Liver (tissue), 3 donors: ENCODE data around the gene ZMYM2.
"Not testable (repeated sequence)": the region's sequence is repeated elsewhere in the genome, so short reads cannot be mapped to it uniquely, and the experiment has no call there.

ENCODE experiments used
- RAD21 ChIP-seq, 2 donors: IDR thresholded peaks; 2 replicates each; pipeline ENCODE4 v1.6.1; 2016; ENCODE audit warnings: antibody characterized with exemption in 2 of 2, mild to moderate bottlenecking in 2 of 2
- YY1 ChIP-seq: IDR thresholded peaks from 2 replicates; pipeline ENCODE4 v1.6.1; 2016; ENCODE audit warnings: antibody characterized with exemption, mild to moderate bottlenecking
- TF ChIP-seq, protein P1 (sequence below): IDR thresholded peaks from 2 replicates; pipeline ENCODE4 v1.6.1; 2016; ENCODE audit warnings: antibody characterized with exemption, mild to moderate bottlenecking
- TF ChIP-seq, protein P2 (sequence below): fragments of 150-350 bp; IDR thresholded peaks from 2 replicates; pipeline ENCODE4 v1.5.1; 2017; ENCODE audit warnings: improper control_type of control experiment, low read depth, low read length; ENCODE audit not compliant: missing input control
- TF ChIP-seq, protein P3 (sequence below): IDR thresholded peaks from 2 replicates; pipeline ENCODE4 v1.6.1; 2016; ENCODE audit warnings: antibody characterized with exemption
- TF ChIP-seq, protein P4 (sequence below): IDR thresholded peaks from 2 replicates; pipeline ENCODE4 v1.6.1; 2016; ENCODE audit warnings: antibody characterized with exemption
- donor health status: healthy.
- donor health status: healthy.

DNA sequence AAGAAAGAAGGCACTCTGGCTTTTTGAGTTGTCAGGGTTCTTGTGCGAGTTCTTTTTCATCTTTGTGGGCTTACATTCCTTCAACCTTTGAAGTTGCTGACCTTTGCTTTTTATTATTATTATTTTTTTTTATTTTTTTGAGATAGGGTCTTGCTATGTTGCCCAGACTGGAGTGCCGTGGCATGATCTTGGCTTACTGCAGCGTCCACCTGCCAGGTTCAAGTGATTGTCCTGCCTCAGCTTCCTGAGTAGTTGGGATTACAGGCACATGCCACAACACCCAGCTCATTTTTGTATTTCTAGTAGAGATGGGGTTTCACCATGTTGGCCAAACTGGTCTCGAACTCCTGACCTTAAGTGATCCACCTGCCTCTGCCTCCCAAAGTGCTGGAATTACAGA is 84.1 kb downstream of the ZMYM2 start:
- TF ChIP-seq, protein P1, sequence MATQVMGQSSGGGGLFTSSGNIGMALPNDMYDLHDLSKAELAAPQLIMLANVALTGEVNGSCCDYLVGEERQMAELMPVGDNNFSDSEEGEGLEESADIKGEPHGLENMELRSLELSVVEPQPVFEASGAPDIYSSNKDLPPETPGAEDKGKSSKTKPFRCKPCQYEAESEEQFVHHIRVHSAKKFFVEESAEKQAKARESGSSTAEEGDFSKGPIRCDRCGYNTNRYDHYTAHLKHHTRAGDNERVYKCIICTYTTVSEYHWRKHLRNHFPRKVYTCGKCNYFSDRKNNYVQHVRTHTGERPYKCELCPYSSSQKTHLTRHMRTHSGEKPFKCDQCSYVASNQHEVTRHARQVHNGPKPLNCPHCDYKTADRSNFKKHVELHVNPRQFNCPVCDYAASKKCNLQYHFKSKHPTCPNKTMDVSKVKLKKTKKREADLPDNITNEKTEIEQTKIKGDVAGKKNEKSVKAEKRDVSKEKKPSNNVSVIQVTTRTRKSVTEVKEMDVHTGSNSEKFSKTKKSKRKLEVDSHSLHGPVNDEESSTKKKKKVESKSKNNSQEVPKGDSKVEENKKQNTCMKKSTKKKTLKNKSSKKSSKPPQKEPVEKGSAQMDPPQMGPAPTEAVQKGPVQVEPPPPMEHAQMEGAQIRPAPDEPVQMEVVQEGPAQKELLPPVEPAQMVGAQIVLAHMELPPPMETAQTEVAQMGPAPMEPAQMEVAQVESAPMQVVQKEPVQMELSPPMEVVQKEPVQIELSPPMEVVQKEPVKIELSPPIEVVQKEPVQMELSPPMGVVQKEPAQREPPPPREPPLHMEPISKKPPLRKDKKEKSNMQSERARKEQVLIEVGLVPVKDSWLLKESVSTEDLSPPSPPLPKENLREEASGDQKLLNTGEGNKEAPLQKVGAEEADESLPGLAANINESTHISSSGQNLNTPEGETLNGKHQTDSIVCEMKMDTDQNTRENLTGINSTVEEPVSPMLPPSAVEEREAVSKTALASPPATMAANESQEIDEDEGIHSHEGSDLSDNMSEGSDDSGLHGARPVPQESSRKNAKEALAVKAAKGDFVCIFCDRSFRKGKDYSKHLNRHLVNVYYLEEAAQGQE, result not testable (repeated sequence)
- TF ChIP-seq, protein P2, sequence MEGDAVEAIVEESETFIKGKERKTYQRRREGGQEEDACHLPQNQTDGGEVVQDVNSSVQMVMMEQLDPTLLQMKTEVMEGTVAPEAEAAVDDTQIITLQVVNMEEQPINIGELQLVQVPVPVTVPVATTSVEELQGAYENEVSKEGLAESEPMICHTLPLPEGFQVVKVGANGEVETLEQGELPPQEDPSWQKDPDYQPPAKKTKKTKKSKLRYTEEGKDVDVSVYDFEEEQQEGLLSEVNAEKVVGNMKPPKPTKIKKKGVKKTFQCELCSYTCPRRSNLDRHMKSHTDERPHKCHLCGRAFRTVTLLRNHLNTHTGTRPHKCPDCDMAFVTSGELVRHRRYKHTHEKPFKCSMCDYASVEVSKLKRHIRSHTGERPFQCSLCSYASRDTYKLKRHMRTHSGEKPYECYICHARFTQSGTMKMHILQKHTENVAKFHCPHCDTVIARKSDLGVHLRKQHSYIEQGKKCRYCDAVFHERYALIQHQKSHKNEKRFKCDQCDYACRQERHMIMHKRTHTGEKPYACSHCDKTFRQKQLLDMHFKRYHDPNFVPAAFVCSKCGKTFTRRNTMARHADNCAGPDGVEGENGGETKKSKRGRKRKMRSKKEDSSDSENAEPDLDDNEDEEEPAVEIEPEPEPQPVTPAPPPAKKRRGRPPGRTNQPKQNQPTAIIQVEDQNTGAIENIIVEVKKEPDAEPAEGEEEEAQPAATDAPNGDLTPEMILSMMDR, result not testable (repeated sequence)
- TF ChIP-seq, protein P3, sequence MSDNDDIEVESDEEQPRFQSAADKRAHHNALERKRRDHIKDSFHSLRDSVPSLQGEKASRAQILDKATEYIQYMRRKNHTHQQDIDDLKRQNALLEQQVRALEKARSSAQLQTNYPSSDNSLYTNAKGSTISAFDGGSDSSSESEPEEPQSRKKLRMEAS, result not testable (repeated sequence)
- TF ChIP-seq RAD21 (IDR thresholded peaks at IDR 0.05); YY1: not testable (repeated sequence)
- TF ChIP-seq, protein P4, sequence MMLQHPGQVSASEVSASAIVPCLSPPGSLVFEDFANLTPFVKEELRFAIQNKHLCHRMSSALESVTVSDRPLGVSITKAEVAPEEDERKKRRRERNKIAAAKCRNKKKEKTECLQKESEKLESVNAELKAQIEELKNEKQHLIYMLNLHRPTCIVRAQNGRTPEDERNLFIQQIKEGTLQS, result not testable (repeated sequence)
